ENCODE results near the gene TMEM63A. TPM values are rescaled to one million over a fixed set of nuclear protein-coding genes. Genes with fewer than 3 reads are reported as not detected.
A peak's percentile ranks its signal among the peaks of the same experiment; 100 is the strongest.
"Not testable (repeated sequence)": the region's sequence is repeated elsewhere in the genome, so short reads cannot be mapped to it uniquely, and the experiment has no call there.

TMEM63A gene
- total RNA-seq (16.2 and 24.1 TPM in 2 replicates), polyA plus RNA-seq (14.1 and 14.5 TPM in 2 replicates), polyA minus RNA-seq (ENCODE audit: low replicate concordance) (45.5 and 49.2 TPM in 2 replicates)
- polyA plus RNA-seq (2012), result 11.8 and 12.3 TPM in 2 replicates

DNA sequence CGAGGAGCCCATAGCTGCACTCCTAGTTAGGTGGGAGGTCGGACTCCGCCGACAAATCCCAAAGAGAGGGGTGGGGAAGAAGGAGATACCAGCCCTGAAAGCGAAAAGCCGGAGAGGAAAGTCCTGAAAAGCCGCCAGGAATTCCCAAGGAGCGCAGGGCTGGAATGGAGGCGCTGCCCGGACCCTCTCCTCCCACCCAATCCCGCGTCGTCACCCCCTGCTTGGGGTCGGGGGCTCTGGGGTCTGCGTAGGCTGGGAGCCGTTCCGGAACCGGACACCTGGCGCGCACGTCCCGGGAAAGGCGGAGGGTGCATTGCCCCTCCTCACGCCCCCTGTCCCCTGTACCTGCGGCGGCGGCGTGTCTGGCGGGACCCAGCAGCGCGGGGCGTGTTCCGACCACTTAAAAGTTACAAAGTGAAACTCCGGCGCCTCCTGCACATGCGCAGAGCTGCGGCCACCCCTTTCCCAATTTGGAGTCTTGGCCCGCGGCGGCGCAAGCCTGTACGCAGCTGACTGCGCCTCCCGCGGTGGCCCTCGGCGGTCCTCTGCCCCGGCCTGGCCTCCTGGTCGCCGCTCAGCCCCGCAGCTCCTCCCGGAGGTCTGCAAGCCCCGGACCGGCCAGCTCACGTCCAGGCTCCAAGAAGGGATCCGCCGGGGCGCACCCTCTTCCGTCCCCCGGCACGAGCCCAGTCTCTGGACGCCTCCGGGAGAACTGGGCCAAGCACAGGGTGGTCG is at the start of gene TMEM63A:
Gene TMEM63A, minus strand, starts transcription at position 422 of the 735 bp plus-strand sequence. CDS start 4,800 bp downstream, outside the sequence.
- Histone ChIP-seq H3K4me3 (replicated peaks in 1 of 4; ENCODE audit: control extremely low read depth in 1 of 4, insufficient read depth in 1 of 4, low read depth in 3 of 4, low read length in 4 of 4) (peak within 1 kb of the TSS; percentile 63 to 98 (median 71)), H3K9ac (ENCODE audit: insufficient read depth, low read length) (peak within 1 kb of the TSS; percentile 67), H3K27me3 (ENCODE audit: control insufficient read depth, insufficient read depth, low read length) (no peaks in the 10 kb centered on the region), H3K79me2 (ENCODE audit: control insufficient read depth, insufficient read depth, low read length) (peaks cover 8% of the 10 kb centered on the region), H3K9me3 (ENCODE audit: control insufficient read depth, insufficient read depth, low read depth, low read length) (no peaks in the 10 kb centered on the region), H3K4me1 (ENCODE audit: control insufficient read depth, extremely low read depth, insufficient read depth, low read length) (peaks cover 15% of the 10 kb centered on the region), H2AFZ (ENCODE audit: low read length) (peak within 1 kb of the TSS; percentile 67), H3K4me2 (ENCODE audit: extremely low read depth, insufficient read depth, low read length) (peak within 1 kb of the TSS; percentile 99), H3K36me3 (ENCODE audit: control insufficient read depth, insufficient read depth, low read length) (peaks cover 3% of the 10 kb centered on the region), H4K20me1 (ENCODE audit: control insufficient read depth, extremely low read depth, insufficient read depth, low read length) (no peaks in the 10 kb centered on the region), H3K27ac (ENCODE audit: insufficient read depth, low read length) (peak within 1 kb of the TSS; percentile 88)
- no peak for TF ChIP-seq EZH2 (IDR thresholded peaks at IDR 0.05; ENCODE audit: low read length, missing control alignments)
- TF ChIP-seq, protein P1, sequence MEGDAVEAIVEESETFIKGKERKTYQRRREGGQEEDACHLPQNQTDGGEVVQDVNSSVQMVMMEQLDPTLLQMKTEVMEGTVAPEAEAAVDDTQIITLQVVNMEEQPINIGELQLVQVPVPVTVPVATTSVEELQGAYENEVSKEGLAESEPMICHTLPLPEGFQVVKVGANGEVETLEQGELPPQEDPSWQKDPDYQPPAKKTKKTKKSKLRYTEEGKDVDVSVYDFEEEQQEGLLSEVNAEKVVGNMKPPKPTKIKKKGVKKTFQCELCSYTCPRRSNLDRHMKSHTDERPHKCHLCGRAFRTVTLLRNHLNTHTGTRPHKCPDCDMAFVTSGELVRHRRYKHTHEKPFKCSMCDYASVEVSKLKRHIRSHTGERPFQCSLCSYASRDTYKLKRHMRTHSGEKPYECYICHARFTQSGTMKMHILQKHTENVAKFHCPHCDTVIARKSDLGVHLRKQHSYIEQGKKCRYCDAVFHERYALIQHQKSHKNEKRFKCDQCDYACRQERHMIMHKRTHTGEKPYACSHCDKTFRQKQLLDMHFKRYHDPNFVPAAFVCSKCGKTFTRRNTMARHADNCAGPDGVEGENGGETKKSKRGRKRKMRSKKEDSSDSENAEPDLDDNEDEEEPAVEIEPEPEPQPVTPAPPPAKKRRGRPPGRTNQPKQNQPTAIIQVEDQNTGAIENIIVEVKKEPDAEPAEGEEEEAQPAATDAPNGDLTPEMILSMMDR (conservative IDR thresholded peaks at IDR 0.05 in 1 of 2, IDR thresholded peaks at IDR 0.05 in 1 of 2; ENCODE audit: low read depth in 1 of 2, low read length in 2 of 2), result peak; percentile 7 to 23
- DNase-seq (ENCODE audit: low read depth in 2 of 2), result peak; percentile 78 to 85

DNA sequence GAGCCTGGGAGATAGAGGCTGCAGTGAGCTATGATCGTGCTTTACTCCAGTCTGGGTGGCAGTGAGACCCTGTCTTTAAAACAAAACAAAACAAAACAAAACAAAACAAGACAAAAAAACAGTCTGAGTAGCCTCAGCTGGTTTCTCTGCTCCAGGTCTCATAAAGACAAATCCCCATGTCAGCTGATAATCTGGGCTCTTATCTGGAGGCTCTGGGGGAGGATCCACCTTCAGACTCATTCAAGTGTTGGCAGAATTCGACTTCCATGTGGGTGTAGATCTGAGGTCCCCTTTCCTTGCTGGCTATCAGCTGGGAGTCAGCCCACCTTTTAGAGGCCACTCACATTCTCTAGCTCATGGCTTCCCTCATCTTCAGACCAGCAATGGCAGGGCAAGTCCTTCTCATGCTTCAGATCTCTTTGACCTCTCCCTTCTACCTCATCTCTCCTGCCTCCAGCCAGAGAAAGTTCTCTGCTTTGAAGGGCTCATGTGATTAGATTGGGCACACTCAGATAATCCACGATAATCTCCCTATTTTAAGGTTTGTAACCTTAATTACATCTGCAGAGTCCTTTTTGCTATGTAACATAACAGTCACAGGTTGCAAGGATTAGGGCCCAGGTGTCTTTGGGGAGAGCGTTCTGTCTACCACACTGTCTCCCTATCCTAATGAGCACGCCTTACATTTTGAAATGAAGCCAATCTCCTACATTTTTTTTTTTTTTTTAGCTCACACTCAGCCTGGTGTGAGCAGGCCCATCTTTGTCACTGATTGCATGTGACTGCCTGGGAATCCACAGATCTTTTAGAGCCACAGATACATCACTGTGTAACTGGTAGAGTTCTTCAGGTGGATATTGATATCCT is 49.3 kb upstream of the TMEM63A start:
- TF ChIP-seq, protein P1 (conservative IDR thresholded peaks at IDR 0.05 in 1 of 2, IDR thresholded peaks at IDR 0.05 in 1 of 2; ENCODE audit: low read depth in 1 of 2, low read length in 2 of 2), result no peak
- no peak for TF ChIP-seq EZH2 (IDR thresholded peaks at IDR 0.05; ENCODE audit: low read length, missing control alignments)
- Histone ChIP-seq H3K4me3 (replicated peaks in 1 of 4; ENCODE audit: control extremely low read depth in 1 of 4, insufficient read depth in 1 of 4, low read depth in 3 of 4, low read length in 4 of 4) (no peak overlapping the region), H3K27me3 (ENCODE audit: control insufficient read depth, insufficient read depth, low read length) (no peaks in the 10 kb centered on the region), H3K36me3 (ENCODE audit: control insufficient read depth, insufficient read depth, low read length) (no peaks in the 10 kb centered on the region), H3K4me1 (ENCODE audit: control insufficient read depth, extremely low read depth, insufficient read depth, low read length) (no peaks in the 10 kb centered on the region), H3K9me3 (ENCODE audit: control insufficient read depth, insufficient read depth, low read depth, low read length) (no peaks in the 10 kb centered on the region), H3K4me2 (ENCODE audit: extremely low read depth, insufficient read depth, low read length) (no peak overlapping the region), H3K79me2 (ENCODE audit: control insufficient read depth, insufficient read depth, low read length) (no peaks in the 10 kb centered on the region), H2AFZ (ENCODE audit: low read length) (no peak overlapping the region), H3K27ac (ENCODE audit: insufficient read depth, low read length) (no peak overlapping the region), H3K9ac (ENCODE audit: insufficient read depth, low read length) (no peak overlapping the region), H4K20me1 (ENCODE audit: control insufficient read depth, extremely low read depth, insufficient read depth, low read length) (no peaks in the 10 kb centered on the region)
- DNase-seq (ENCODE audit: low read depth in 2 of 2), result no peak

DNA sequence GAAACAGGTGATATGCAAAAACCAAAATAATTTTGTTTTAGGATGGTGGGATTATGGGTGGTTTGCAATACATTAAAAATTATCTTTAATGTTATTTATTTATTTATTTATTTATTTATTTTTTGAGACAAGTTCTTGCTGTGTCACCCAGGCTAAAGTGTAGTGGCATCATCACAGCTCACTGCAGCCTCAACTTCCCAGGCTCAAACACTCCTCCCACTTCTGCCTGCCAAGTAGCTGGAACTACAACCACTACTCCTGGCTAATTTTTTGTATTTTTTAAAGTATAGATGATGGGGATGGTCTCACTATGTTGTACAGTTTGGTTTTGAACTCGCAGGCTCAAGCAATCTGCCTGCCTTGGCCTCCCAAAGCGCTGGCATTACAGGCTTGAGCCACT is 48.4 kb upstream of the TMEM63A start:
- Histone ChIP-seq H3K4me2 (ENCODE audit: extremely low read depth, insufficient read depth, low read length) (no peak overlapping the region), H3K27ac (ENCODE audit: insufficient read depth, low read length) (no peak overlapping the region), H3K79me2 (ENCODE audit: control insufficient read depth, insufficient read depth, low read length) (no peaks in the 10 kb centered on the region), H3K9ac (ENCODE audit: insufficient read depth, low read length) (no peak overlapping the region), H3K4me1 (ENCODE audit: control insufficient read depth, extremely low read depth, insufficient read depth, low read length) (no peaks in the 10 kb centered on the region), H3K36me3 (ENCODE audit: control insufficient read depth, insufficient read depth, low read length) (no peaks in the 10 kb centered on the region), H3K4me3 (replicated peaks in 1 of 4; ENCODE audit: control extremely low read depth in 1 of 4, insufficient read depth in 1 of 4, low read depth in 3 of 4, low read length in 4 of 4) (no peak overlapping the region), H3K27me3 (ENCODE audit: control insufficient read depth, insufficient read depth, low read length) (no peaks in the 10 kb centered on the region), H4K20me1 (ENCODE audit: control insufficient read depth, extremely low read depth, insufficient read depth, low read length) (no peaks in the 10 kb centered on the region), H3K9me3 (ENCODE audit: control insufficient read depth, insufficient read depth, low read depth, low read length) (no peaks in the 10 kb centered on the region), H2AFZ (ENCODE audit: low read length) (no peak overlapping the region)
- TF ChIP-seq, protein P1 (conservative IDR thresholded peaks at IDR 0.05 in 1 of 2, IDR thresholded peaks at IDR 0.05 in 1 of 2; ENCODE audit: low read depth in 1 of 2, low read length in 2 of 2), result no peak
- TF ChIP-seq EZH2 (IDR thresholded peaks at IDR 0.05; ENCODE audit: low read length, missing control alignments), result no peak
- no peak for DNase-seq (ENCODE audit: low read depth in 2 of 2)

DNA sequence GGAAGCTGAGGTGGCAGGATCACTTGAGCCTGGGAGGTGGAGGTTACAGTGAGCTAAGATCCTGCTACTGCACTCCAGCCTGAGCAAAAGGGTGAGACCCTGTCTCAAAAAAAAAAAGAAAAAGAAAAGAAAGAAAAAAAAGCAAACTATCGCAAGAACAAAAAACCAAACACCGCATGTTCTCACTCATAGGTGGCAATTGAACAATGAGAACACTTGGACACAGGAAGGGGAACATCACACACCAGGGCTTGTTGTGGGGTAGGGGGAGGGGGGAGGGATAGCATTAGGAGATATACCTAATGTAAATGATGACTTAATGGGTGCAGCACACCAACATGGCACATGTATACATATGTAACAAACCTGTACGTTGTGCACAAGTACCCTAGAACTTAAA is 47.3 kb upstream of the TMEM63A start:
- not testable (repeated sequence) for DNase-seq (ENCODE audit: low read depth in 2 of 2); H3K79me2 ChIP-seq (ENCODE audit: control insufficient read depth, insufficient read depth, low read length); H3K9ac ChIP-seq (ENCODE audit: insufficient read depth, low read length)

More for the DNA sequence above, 47.3 kb upstream of the TMEM63A start:
- H2AFZ ChIP-seq (ENCODE audit: low read length); H3K4me3 ChIP-seq (replicated peaks in 1 of 4; ENCODE audit: control extremely low read depth in 1 of 4, insufficient read depth in 1 of 4, low read depth in 3 of 4, low read length in 4 of 4); H3K4me2 ChIP-seq (ENCODE audit: extremely low read depth, insufficient read depth, low read length); H3K27ac ChIP-seq (ENCODE audit: insufficient read depth, low read length); H3K9me3 ChIP-seq (ENCODE audit: control insufficient read depth, insufficient read depth, low read depth, low read length); H3K36me3 ChIP-seq (ENCODE audit: control insufficient read depth, insufficient read depth, low read length); H3K4me1 ChIP-seq (ENCODE audit: control insufficient read depth, extremely low read depth, insufficient read depth, low read length); H4K20me1 ChIP-seq (ENCODE audit: control insufficient read depth, extremely low read depth, insufficient read depth, low read length); H3K27me3 ChIP-seq (ENCODE audit: control insufficient read depth, insufficient read depth, low read length): not testable (repeated sequence)

Measured in fibroblast of lung (primary cell).